Testis (tissue), 3 donors: Measurements from ENCODE around the gene CYGB. TPM values are rescaled to one million over a fixed set of nuclear protein-coding genes. Genes with fewer than 3 reads are reported as not detected.

ENCODE experiments used
- DNase-seq: peaks from one replicate; pipeline ENCODE4 v3.0.0-alpha.2; 2019
- H3K27ac ChIP-seq, 2 donors: fragments of 200-600 bp; sonication (generic); one replicate each; pipeline ENCODE4 v1.5.1; 2019
- H3K27me3 ChIP-seq: fragments of 200-600 bp; sonication (generic); one replicate; pipeline ENCODE4 v1.5.1; 2019
- H3K36me3 ChIP-seq: fragments of 200-600 bp; sonication (generic); one replicate; pipeline ENCODE4 v1.5.1; 2017; ENCODE audit warnings: low read depth; ENCODE audit errors: missing control alignments
- H3K4me1 ChIP-seq: fragments of 200-600 bp; sonication (generic); one replicate; pipeline ENCODE4 v1.5.1; 2019
- H3K4me3 ChIP-seq, 2 donors: fragments of 200-600 bp; sonication (generic); one replicate each; pipeline ENCODE4 v1.5.1; 2017 to 2019
- H3K9me3 ChIP-seq: fragments of 200-600 bp; sonication (generic); one replicate; pipeline ENCODE4 v1.5.1; 2017
- POLR2A ChIP-seq: fragments of 450-650 bp; IDR thresholded peaks from one replicate; pipeline ENCODE4 v1.6.1; 2017; ENCODE audit warnings: antibody characterized with exemption, mild to moderate bottlenecking, moderate library complexity
- WGBS, 2 donors: methylation state at CpG; one replicate each; pipeline ENCODE4 v1.1.5; 2018; 5-methylcytosine and 5-hydroxymethylcytosine counted together
- intact Hi-C: fragments of 100-400 bp; cut with DNase I; formaldehyde crosslinking; loops from one replicate; pipeline ENCODE4 v1.15.1; 2023; ENCODE audit warnings: low total_unique reads
- polyA plus RNA-seq: library from polyadenylated mRNA; stranded (reverse); fragments of 350-450 nt; fragmentation: Illumina TruSeq; extraction: RNeasy Lipid Tissue Mini Kit (QIAGEN cat#74804); gene quantifications from one replicate; pipeline ENCODE4 v1.2.3, GENCODE V29; 2014; ENCODE audit warnings: low read depth, low replicate concordance; ENCODE audit not compliant: insufficient read depth
- total RNA-seq, 2 donors: library from RNA; depleted of rRNA; stranded (reverse); fragments of >200 nt; gene quantifications; one replicate each; pipeline ENCODE4 v1.2.3, GENCODE V29; 2016
- TF ChIP-seq, protein P1 (sequence below), 3 experiments: fragments of 450-650 bp in 2 of 3; fragments of 200-600 bp in 1 of 3; sonication (generic) in 1 of 3; IDR thresholded peaks; one replicate each; pipeline ENCODE4 v1.5.1; 2016 to 2019; ENCODE audit warnings: antibody characterized with exemption in 3 of 3, mild to moderate bottlenecking in 2 of 3, moderate library complexity in 1 of 3

Gene CYGB
- total and polyA plus RNA-seq, 3 donors from 2014 or later, result 3.4 to 9.9 (median 7.2) TPM

- DNase-seq, result no peak
- H3K27me3 ChIP-seq, result no peaks in the 10 kb centered on the region
- H3K27ac ChIP-seq, result no peak overlapping the region
- TF ChIP-seq, protein P1, sequence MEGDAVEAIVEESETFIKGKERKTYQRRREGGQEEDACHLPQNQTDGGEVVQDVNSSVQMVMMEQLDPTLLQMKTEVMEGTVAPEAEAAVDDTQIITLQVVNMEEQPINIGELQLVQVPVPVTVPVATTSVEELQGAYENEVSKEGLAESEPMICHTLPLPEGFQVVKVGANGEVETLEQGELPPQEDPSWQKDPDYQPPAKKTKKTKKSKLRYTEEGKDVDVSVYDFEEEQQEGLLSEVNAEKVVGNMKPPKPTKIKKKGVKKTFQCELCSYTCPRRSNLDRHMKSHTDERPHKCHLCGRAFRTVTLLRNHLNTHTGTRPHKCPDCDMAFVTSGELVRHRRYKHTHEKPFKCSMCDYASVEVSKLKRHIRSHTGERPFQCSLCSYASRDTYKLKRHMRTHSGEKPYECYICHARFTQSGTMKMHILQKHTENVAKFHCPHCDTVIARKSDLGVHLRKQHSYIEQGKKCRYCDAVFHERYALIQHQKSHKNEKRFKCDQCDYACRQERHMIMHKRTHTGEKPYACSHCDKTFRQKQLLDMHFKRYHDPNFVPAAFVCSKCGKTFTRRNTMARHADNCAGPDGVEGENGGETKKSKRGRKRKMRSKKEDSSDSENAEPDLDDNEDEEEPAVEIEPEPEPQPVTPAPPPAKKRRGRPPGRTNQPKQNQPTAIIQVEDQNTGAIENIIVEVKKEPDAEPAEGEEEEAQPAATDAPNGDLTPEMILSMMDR (IDR thresholded peaks at IDR 0.05), result no peak
- no peak for TF ChIP-seq POLR2A
- no peaks in the 10 kb centered on the region for H3K9me3 ChIP-seq
- no peak overlapping the region for H3K4me3 ChIP-seq
- peaks cover 36% of the 10 kb centered on the region for H3K4me1 ChIP-seq
- intact Hi-C loops, result no loop called here
- 89 to 92% methylated on average over 6 to 16 of the region's 16 CpGs for WGBS, 2 donors
- H3K36me3 ChIP-seq, result no peaks in the 10 kb centered on the region
Measured at GRCh38 chr17:76495663-76496400, 41.7 kb downstream of the CYGB start.

DNA sequence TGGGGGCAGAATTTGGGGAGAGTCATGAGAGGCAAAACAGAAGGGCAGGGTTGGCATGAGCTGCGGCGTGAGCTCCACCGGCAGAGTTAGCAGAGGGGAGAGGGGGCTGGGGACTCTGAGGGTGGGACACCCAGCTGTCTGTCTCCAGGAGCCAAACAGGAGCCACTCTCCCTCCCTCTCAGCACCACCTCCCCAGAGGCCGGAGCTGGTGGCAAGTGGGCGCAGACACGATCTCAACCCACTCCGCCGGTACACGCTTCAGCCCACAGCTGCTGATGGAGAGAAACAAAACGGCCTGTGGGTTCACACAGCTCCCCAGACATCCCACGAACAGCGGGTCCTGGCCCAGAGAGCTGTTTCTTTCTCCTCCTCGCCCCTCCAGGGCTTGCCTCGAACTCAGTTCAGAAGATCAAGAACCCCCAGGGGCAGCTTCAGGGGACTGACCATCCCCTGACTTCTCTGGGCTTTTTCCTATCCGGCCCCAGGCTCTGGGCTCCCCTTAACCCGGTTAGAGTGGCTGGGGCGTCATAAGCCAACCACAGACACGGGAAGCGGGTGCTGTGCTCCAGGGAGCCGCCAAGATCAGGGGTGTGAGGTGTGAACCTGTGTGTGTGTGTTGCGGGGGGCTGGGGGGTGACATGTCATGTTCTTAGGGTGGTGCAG is 43.9 kb downstream of the CYGB start:
- H3K27me3 ChIP-seq, result no peaks in the 10 kb centered on the region
- TF ChIP-seq, protein P1 (IDR thresholded peaks at IDR 0.05), result no peak
- no peak for TF ChIP-seq POLR2A
- H3K4me3 ChIP-seq, result no peak overlapping the region
- intact Hi-C loops, result no loop called here
- no peaks in the 10 kb centered on the region for H3K9me3 ChIP-seq
- H3K27ac ChIP-seq, result peak overlapping the region; percentile 7 to 59
- DNase-seq, result no peak
- 84 to 86% methylated on average over 16 to 21 of the region's 21 CpGs for WGBS, 2 donors
- no peaks in the 10 kb centered on the region for H3K36me3 ChIP-seq
- H3K4me1 ChIP-seq, result peaks cover 24% of the 10 kb centered on the region

- Histone ChIP-seq H3K9me3 (no peaks in the 10 kb centered on the region), H3K36me3 (no peaks in the 10 kb centered on the region), H3K4me1 (peaks cover 18% of the 10 kb centered on the region), H3K27ac (peak overlapping the region; percentile 43 to 59), H3K4me3 (no peak overlapping the region), H3K27me3 (no peaks in the 10 kb centered on the region)
- TF ChIP-seq, protein P1 (IDR thresholded peaks at IDR 0.05), result no peak
- no peak for TF ChIP-seq POLR2A
- peak; percentile 55 for DNase-seq
- WGBS, 2 donors, result 35 to 48% methylated on average over 6 to 15 of the region's 15 CpGs
- intact Hi-C loops, result no loop called here
Measured at GRCh38 chr17:76492989-76493501, 44.5 kb downstream of the CYGB start.

- no peak overlapping the region for H3K4me3 ChIP-seq
- peak overlapping the region; percentile 43 to 59 for H3K27ac ChIP-seq
- H3K4me1 ChIP-seq, result peaks cover 12% of the 10 kb centered on the region
- H3K9me3 ChIP-seq, result no peaks in the 10 kb centered on the region
- no peak for DNase-seq
- WGBS, 2 donors, result 74 to 77% methylated on average over 7 to 11 of the region's 11 CpGs
- H3K36me3 ChIP-seq, result no peaks in the 10 kb centered on the region
- no peak for TF ChIP-seq POLR2A
- TF ChIP-seq, protein P1 (IDR thresholded peaks at IDR 0.05), result no peak
- intact Hi-C loops, result no loop called here
- H3K27me3 ChIP-seq, result no peaks in the 10 kb centered on the region
Measured at GRCh38 chr17:76492123-76492988, 45.2 kb downstream of the CYGB start.
